AG09319 (cell line): Measurements from ENCODE around the gene NAB2.

Experiments used
- DNase-seq: peaks from one replicate; pipeline ENCODE4 v3.0.0-alpha.2; 2010; ENCODE audit warnings: low read depth; ENCODE audit errors: extremely low read depth
- CTCF ChIP-seq: IDR thresholded peaks from 2 replicates; pipeline ENCODE4 v1.5.1; 2011; ENCODE audit warnings: low read depth, mild to moderate bottlenecking, inconsistent platforms, low read length, moderate library complexity

The NAB2 gene

GRCh38 chr12:57086493-57087009, 2.4 kb upstream of the NAB2 start:
- TF ChIP-seq CTCF = peak; percentile 49

GRCh38 chr12:57087010-57087690, 1.8 kb upstream of the NAB2 start:
- peak; percentile 80 for DNase-seq
- no peak for TF ChIP-seq CTCF

More at GRCh38 chr12:57086493-57087009, 2.4 kb upstream of the NAB2 start:
- DNase-seq = no peak

GRCh38 chr12:57087691-57088353, 1.1 kb upstream of the NAB2 start:
- peak; percentile 95 for DNase-seq
- no peak for TF ChIP-seq CTCF

- no peak for DNase-seq
- no peak for TF ChIP-seq CTCF
These were observed 644 bp downstream of the NAB2 start for GRCh38 chr12:57089271-57090245.

GRCh38 chr12:57090490-57090889, 1.6 kb downstream of the NAB2 start:
- no peak for DNase-seq
- TF ChIP-seq CTCF = no peak

GRCh38 chr12:57090924-57091637, 2.2 kb downstream of the NAB2 start:
- DNase-seq = no peak
- peak; percentile 31 for TF ChIP-seq CTCF
